Left ventricle myocardium inferior (tissue), 1 donor: Measurements from ENCODE around the gene ROR1. TPM values are rescaled to one million over a fixed set of nuclear protein-coding genes. Genes with fewer than 3 reads are reported as not detected.

Experiments
- DNase-seq: peaks from one replicate; pipeline ENCODE4 v3.0.0-alpha.2; 2020
- H3K27ac ChIP-seq: fragments of 200-600 bp; replicated peaks from 2 replicates; pipeline ENCODE4 v1.8.0; 2021
- H3K27me3 ChIP-seq: fragments of 200-600 bp; 2 replicates; pipeline ENCODE4 v1.8.0; 2021; ENCODE audit warnings: low read depth
- H3K36me3 ChIP-seq: fragments of 200-600 bp; 2 replicates; pipeline ENCODE4 v1.8.0; 2021
- H3K4me1 ChIP-seq: fragments of 200-600 bp; 2 replicates; pipeline ENCODE4 v1.8.0; 2021
- H3K4me3 ChIP-seq: fragments of 200-600 bp; 2 replicates; pipeline ENCODE4 v1.8.0; 2021; ENCODE audit warnings: mild to moderate bottlenecking, moderate library complexity
- H3K9me3 ChIP-seq: fragments of 200-600 bp; replicated peaks from 2 replicates; pipeline ENCODE4 v1.8.0; 2021
- CTCF ChIP-seq: fragments of 200-600 bp; IDR thresholded peaks from 2 replicates; pipeline ENCODE4 v1.8.0; 2021; ENCODE audit warnings: antibody characterized with exemption, mild to moderate bottlenecking, borderline replicate concordance
- intact Hi-C: fragments of 100-400 bp; cut with micrococcal nuclease; formaldehyde crosslinking; loops from one replicate; pipeline ENCODE4 v1.11.0; 2022
- total RNA-seq: library from RNA; stranded (reverse); fragmentation: NEBNext Ultra II Directional; extraction: Animal tissue kit (Norgen Biotek cat#: 25700); gene quantifications from one replicate; pipeline ENCODE4 v1.2.1, GENCODE V29; 2021
- donor health status: DM: no; HTN: yes; CAD: no; lungs with severe emphysema.

ROR1 gene
- total RNA-seq, 1 donor from 2014 or later, result 14.0 TPM

- Histone ChIP-seq H3K9me3 (no peaks in the 10 kb centered on the region), H3K4me3 (no peak overlapping the region), H3K36me3 (no peaks in the 10 kb centered on the region), H3K27me3 (peaks cover 9% of the 10 kb centered on the region), H3K4me1 (no peaks in the 10 kb centered on the region), H3K27ac (no peak overlapping the region)
- intact Hi-C loops, result no loop called here
- DNase-seq, result no peak
- no peak for TF ChIP-seq CTCF
Measured at GRCh38 chr1:64228167-64228957, 454.5 kb downstream of the ROR1 start.

GRCh38 chr1:64229307-64229706 lies 455.5 kb downstream of the ROR1 start:
- no peaks in the 10 kb centered on the region for H3K9me3 ChIP-seq
- no peaks in the 10 kb centered on the region for H3K4me1 ChIP-seq
- H3K27me3 ChIP-seq, result peaks cover 9% of the 10 kb centered on the region
- TF ChIP-seq CTCF, result no peak
- DNase-seq, result no peak
- intact Hi-C loops, result no loop called here
- no peaks in the 10 kb centered on the region for H3K36me3 ChIP-seq
- H3K27ac ChIP-seq, result no peak overlapping the region
- no peak overlapping the region for H3K4me3 ChIP-seq

Other genes with a start within 250 kb of the ROR1 start
- gene PGM1, start 180.6 kb upstream of the ROR1 start, total RNA-seq, result 280 TPM